Measurements from ENCODE around the gene PSMD1.
"Not testable (repeated sequence)": the region's sequence is repeated elsewhere in the genome, so short reads cannot be mapped to it uniquely, and the experiment has no call there.

The PSMD1 gene

DNA sequence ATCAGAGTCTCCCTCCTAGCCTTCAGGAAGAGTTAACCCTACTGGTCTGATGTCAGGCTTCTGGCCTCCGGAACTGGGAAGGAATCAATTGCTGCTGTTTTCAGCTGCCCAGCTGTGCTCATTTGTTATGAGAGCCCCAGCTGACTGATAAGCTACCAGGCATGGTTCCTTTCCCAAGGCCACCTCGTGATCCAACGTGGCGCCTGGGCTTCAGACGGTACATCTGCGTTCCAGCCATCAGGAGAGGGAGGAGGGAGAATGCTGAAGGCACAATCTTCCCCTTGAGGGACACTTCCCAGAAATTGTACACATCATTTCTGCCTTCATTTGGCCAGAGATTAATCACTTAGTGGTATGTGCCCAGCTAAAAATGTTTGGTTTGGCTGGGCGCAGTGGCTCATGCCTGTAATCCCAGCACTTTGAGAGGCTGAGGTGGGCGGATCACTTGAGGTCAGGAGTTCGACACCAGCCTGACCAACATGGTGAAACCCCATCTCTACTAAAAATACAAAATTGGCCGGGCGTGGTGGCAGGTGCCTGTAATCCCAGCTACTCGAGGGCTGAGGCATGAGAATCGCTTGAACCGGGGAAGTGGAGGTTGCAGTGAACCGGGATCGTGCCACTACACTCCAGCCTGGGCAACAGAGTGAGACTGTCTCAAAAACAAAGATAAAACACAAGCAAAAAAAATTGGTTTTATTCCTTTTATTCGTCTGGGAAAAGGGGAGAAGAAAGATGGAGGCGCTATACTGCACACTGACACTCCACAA is 131.3 kb downstream of the PSMD1 start:
- DNase-seq: no peak

DNA sequence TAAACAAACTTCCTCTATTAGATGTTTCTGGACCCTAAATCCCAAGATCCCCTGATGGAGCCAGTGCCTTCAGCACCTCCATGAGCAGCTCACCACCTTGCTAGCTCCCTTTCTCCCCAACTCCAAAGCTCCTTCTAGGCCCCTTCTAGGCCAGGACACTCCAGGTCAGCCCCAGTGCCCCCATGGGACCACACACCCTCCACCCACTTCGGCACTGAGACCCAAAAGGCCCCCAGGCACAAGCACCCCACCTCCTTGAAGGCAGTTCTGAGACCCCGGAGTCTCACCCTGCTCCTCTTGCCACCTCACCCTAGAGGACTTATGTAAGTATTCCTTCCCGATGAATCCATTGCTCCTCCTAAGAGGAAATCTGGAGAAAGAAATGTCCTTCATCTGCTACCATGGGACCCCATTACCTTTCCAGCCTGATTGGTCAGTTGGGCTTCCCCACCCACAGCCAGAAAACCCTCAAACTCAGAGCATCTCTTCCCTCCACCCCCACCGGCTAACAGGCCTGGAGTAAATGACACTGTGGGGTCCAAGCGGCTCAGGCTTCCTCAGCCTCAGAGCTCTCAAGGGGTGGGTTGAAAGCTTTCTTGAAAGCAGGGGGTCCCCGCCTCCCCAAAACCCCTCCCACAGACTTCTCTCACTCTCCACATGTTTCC is 132.0 kb downstream of the PSMD1 start:
- no peak for DNase-seq

DNA sequence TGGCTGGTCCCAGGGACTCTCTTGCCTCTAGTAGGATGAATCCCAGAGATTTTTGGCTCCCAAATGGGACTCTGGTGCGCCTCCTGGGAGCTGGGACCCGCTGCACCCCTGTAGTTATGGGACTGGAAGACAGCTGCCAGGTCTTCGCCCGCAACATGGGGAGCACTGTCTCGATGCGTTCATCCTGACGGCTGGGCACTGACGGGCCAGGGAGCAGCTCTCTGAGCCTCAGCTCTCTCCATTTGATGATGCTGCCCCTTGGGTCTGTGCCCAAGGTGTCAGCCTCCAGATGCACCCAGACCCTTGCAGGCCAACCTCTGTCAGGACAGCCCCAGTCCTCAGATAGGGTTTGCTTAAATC is 132.5 kb downstream of the PSMD1 start:
- DNase-seq: no peak

DNA sequence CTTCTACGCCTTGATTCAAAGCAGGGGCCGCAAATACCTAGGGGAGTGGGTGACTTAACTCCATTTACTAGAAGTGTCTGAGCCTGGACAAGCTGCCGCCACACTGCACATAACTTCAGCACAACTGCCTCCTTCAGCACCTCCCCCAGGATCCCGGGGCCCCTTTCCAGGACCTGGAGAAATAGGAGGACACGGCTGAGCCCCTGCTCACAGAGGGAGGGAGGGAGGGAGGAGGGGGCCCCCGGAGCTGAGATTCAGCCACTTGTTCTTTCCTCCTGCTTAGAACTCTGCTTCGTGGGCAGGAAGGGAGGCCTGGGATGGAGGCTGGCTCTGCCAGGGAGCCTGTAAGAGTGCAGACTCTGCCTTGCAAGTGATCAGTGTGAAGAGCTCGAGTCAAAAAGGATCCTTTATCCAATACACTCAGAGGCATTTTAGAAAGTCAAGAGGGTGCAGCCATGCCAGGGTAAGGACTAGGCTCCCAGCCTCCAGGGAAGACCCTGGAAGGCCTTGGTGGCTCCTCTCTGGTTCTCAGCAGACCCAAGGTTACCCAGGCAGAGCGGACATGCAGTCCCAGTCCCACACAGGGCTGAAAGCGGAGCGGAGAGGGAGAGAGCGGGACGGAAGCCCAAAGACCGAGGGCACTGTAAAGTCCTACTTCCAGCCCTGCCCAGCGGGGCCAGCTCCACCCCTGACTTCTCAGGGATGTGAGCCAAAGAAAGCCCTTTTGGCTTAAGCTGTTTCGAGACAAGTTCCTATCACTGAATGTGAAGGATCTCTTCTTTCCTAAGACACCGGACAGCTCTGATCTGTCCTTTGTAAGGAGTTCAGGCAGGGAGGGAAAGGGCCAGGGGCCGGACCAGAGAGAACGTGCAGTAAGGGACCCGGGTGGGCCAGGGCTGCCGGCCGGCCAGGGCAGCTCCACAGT is 133.2 kb downstream of the PSMD1 start:
- DNase-seq: no peak

DNA sequence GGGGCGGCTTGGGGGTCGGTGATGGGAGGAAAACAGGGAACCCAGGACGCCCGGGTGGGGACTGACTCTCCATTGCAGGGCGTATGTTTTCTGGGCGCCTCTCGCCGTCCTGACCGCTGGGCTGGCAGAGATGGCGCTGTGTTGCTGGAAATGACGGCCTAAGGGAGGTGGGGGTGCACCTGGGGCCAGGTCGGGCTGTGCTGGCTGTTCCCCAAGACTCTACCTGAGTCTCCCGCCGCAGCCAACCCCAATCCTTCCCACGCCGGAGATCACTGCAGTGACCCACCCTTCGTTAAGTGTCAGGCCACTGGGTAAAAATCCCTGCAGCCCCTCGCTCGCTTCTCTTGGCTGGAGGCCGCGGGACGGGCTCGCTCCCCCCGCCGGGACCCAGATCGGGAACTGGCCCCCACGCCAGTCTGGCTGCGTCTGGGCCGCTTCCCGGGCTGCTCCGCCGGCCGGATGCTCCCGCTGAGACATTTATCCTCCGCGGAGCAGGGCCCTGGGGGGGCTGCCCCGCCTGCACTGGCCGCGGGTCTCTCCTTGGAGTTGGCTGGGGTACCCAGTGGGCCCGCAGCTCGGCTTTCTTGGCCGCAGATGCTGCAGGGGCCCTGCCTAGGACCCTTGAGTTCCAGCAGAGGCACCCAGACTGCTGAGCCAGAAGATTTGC is 134.0 kb downstream of the PSMD1 start:
- DNase-seq: no peak

DNA sequence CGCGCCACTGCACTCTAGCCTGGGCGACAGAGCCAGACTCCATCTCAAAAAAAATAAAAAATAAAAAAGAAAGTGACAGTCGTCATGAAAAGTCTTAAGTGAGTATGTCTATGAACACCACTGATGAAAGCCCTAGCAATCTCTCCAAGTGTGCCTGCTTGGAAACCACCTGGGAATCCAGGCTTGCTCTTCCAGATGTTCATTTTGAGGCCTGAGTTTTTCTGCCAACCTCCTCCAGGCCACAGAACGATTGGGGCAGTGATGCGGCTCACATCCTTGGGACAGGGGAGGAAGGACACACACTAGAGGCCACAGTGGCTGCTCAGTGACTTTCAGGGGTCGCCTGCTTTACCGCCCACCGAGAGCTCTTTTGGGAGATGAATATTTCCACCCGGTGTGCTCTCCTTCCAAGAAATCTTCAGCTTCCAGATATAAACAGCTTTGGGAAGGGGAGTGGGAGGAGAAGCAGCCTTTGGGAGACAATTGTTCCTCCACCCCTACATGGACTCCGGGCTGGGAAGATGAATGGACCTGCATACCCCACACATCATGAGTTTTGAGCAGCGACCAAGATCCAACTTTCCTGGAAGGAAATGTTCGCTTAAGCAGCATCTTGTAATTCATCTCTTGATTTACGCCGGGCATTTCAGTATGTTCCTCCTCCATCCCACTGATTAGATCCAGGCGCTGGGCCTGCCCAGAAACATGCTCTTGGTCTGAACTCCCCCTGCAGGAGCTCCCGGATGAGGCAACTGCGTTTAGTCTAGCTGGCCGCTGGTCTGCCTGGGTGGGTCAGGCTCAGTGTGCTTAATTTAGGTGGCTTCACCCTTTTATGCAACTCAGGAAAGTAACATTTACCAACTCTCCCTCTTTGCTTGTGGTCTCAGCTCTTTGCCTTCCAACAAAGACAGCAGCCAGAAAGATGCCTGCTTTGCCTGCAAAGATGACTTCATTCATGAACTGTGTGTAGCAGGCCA is 135.5 kb downstream of the PSMD1 start:
- no peak for DNase-seq

DNA sequence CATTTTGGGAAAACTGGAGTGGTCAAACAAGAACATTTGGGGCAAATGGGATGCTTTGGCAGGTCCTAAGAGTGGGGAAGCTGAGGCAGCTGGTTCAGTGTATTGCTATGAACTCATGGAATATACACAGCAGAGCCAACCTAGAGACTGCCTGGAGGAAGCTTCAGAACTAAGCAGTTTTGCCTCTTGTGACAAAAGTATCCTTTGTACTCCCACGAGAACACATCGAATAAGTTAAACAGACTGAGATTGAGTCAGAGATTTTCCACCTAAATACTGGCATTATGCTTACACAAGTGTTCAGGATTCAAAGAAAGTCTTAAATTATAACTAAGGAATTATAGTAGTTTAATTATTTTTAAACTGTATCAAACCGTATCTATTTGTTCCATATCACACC is 136.5 kb downstream of the PSMD1 start:
- DNase-seq: no peak

DNA sequence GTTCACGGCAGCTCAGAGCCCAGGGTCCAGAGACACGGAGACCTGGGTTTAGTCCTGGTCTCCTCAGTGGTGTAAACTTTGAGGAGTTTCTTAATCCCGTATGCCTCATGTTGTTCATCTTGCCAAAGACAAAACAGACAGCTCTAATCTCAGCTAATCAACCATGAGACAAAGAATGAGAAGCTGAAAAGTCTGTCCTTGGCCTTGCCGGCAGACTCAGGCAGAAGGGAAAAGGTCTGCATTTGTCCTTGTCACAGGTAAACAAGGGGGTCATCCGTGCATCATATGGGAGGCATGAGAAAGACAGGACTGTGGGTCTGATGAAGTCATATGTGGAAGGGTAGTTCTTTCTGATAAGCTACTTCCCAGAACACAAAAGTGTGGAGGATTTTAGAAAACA is 139.9 kb downstream of the PSMD1 start:
- no peak for DNase-seq

DNA sequence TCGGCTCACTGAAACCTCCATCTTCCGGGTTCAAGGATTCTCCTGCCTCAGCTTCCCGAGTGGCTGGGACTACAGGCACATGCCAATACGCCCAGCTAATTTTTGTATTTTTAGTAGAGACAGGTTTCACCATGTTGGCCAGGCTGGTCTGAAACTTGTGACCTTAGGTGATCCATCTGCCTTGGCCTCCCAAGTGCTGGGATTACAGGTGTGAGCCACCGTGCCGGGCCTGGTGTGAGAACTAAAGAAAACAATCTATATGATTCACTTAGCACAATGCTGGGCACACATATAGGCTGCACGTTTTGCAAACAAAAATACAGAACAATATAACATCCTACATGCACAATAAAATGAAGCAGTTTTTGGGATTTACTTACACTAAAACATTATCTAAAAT is 140.5 kb downstream of the PSMD1 start:
- not testable (repeated sequence) for DNase-seq

DNA sequence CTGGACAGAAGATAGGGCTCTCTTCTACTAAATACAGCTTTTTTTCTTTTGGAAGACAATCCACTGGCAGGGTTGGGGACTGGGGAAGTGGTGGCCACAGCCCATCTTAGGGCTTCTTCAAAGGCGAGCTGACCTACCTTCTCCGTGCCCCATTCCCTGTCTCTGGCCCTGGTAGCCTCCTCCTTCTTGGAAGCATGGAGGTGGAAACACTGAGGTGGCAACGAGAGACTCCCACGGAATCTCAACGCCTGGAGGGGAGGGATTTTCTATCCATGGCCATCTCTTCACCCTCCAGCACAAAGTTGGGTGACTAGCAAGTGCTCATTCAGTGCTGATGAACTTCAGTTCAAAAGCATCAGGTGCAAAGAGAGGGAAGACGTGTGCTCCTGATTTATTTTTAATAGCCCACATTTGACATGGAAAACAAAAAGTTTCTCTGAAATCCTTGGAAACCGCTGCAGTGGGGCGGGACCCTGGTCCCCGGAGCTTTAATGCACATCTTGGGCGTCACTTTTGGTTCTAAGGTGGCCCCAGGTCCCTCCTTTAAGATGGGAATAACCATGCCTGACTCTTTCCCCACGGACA is 141.1 kb downstream of the PSMD1 start:
- DNase-seq: no peak

DNA sequence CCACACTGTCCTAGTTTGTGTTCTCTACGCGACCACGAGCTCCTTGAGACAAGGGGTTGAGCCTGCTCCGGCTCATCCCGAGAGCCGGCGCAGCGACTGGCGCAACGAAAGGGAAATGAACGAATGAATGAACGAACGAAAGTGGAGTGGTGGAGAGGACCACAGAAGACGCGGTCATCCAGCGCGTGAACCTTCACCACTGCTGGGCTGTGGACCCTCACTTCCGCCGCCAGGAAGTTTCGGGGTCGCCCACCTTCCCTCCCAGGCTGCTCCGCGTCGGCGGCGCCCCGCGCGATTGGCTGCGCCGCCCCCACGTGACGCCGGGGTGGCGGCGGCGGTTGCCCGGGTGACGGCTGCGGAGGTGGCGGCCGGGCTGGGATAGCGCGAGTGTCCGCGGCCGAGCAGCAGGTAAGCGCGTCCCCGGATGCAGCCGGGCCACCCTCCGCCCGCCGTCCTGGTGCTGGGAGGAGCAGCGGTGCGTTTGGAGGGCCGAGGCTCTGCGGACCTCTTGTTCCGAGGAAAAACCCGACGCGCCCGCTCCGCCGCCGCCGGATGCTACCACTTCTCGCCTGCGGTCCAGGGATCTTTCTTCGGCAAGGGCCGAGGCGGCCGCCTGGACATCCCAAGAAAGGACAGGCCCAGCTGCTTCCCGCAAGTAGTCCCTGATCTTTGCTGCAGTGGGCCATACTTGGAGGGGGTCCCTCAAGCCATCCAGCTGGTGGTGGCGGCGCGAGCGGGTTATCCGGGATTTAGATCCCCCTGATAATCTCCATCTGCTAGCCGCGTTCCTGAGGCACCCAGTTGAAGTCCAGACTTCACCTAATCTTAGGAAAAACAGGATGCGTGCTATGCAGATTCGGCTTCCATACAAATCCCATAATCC is 141.9 kb downstream of the PSMD1 start, which contains the start of gene ARMC9:
Gene ARMC9, plus strand, starts transcription at position 341 of the 883 bp plus-strand sequence. CDS start 7,608 bp downstream, outside the sequence.
- peak; percentile 85 for DNase-seq

DNA sequence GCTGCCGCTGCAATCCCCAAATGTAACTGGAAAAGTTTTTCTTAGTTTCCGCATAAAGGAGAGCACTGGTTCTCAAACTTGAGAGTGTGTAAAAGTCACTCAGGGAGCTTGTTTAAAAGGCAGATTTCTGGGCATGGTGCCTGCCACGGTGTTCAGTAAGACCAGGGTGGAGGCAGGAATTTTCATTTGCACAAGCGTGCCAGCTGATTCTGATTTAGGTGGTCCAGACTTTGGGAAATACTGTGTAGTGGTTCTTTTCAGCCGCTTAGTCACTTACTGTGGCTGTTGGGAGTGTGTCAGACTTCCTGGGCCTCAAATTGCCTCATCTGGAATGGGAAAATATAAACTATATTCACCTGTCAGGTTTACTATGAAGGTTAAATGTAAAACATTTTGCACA is 142.6 kb downstream of the PSMD1 start:
- DNase-seq: no peak

DNA sequence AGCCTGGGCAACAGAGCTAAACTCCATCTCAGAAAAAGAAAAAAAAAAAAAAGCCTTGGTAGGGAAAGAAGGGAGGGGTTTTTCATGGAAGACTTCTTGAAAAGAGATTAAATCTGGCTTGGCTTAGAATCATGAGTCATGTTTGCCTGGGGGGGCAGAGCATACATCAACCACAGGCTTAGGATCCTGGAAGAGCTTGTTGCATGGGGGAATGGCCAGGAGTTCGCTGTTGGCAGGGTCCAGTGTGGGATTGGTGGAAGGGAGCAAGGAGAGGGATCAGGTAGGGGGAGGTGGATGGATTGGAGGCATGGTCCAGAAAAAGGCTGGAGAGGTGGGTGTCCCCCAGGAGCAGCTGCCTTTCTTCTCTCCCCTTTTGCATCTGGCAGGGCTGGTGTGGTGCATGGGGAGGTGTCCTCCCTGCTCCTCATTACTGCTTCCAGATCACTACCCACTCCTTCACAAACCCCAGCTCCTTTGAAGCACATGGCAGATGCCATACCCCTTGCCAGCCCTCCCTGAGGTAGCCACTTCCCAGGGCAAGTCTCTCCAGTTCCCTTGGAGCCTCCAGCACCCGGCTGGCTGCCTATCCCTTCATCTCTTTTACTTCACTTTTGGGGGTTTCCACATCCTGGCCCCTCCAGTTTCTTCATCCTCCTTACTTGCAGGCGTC is 144.3 kb downstream of the PSMD1 start:
- no peak for DNase-seq

DNA sequence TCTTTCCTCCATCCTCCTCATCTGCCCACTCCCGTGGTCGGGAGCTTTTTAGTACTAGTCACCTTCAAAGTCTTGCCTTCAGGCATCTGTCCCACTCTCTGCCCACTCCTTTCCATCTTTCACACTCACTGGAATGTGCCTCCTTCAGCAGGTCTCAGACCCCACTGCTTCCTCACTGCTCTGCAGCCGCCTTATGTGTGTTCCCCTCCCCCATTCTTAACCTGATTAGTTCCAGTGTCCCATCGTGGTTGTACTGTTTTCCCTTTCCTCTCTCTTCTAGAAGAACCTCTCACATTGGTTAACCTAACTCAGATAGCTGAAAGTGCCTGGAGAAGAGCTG is 144.8 kb downstream of the PSMD1 start:
- no peak for DNase-seq

DNA sequence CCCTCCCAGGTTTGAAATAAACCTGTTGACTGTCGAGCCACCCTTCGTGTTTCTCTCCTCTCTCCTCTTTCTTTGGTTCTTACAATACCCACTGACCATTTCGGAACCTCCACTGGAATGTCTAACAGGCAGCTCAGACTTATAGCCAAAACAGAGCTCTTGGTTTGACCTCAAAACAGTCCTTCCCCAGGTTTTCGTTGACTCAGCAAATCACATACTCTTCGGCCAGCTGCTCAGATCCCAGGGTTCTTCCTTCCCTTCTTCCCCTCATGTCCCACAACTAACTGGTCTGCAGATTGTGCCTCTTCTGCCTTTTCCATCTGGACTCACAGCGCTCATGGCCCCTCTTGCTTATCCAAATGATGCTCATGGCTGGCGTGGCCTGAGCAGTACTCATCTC is 146.4 kb downstream of the PSMD1 start:
- DNase-seq: no peak

DNA sequence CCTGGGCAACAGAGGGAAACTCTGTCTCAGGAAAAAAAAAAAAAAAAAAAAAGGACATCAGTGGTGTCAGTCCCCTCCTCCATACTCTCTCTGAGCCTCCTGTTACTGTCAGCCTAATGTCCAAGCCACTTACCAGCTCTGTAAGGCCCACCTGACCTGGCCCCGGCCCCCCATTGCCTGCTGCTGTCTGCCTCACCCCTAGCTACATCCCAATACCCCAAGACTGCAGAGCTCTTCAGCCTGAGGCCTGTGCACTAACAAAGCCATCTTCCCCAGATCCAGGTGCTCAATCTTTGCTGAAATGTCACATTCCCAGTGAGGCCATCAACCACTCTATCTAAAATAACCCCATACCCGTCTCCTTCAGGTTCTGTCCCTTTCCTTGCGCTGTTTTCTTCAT is 147.5 kb downstream of the PSMD1 start:
- DNase-seq: no peak

DNA sequence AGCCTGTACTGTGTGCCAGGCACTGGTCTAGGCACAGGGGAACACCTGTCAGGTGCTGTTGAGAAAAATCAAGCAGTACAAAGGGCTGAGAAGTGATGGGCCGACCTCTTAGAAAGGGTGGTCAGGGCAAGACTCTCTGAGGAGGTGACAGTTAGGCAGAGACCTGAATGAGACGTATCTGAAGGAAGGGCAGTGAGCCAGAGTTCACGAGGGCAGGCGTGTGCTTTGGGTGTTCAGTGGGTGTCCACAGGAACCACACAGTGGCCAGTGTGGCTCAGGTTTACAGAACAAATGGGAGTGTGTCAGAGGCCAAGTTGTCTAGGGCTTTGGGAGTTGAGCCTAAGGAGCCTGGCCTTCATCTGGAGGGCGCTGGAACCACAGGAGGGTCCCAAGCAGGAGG is 147.9 kb downstream of the PSMD1 start:
- no peak for DNase-seq

DNA sequence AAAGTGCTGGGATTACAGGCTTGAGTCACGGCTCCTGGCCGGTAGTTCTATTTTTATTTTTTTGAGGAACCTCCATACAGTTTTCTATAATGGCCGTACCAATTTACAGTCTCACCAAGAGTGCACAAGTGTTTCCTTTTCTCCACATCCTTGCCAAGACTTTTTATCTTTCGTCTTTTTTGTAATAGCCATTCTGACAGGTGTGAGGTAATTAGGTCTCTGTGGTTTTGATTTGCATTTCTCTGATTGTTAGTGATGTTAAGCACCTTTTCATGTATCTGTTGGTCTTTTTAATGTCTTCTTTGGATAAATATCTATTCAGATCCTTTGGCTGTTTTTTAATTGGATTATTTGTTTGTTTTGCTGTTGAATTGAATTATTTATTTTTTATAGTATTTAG is 151.1 kb downstream of the PSMD1 start:
- DNase-seq: no peak

DNA sequence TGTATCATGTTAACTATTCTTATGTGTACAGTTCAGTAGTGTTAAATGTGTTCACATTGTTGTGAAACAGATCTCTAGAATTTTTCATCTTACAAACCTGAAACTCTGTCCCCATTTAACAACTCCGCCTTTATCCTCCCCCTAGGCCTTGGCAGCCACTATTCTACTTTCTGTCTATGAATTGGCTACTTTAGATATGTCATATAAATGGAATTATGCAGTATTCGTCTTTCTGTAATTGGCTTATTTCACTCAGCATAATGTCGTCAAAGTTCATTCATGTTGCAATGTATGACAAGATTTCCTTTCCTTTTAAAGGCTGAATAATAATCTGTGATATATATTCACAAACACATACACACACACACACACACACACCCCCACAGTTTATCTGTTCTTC is 154.1 kb downstream of the PSMD1 start:
- no peak for DNase-seq

DNA sequence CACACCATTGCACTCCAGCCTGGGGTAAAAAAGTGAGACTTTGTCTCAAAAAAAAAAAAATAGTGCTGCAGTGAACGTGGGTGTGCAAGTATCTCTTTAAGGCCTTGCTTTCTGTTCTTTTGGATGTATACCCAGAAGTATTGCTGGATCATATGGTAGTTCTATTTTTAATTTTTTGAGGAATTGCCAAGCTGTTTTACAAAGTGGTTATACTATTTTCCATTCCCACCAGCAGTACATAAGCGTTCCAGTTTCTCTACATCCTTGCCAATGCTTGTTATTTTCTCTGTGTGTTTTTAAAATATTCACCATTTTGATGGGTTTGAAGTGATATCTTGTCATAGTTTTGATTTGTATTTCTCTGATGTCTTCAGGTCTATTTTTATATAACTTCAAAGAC is 154.8 kb downstream of the PSMD1 start:
- no peak for DNase-seq

Measured in activated CD4-positive, alpha-beta T cell treated with anti-CD3 and anti-CD28 coated beads, Interleukin-2, Interleukin-6, amounts not matched to agents 100 ng/mL and 50 ng/mL, durations not matched to agents 16 hours and 8 hours (primary cell).